ENCODE measurements around the gene HIVEP2.

Gene HIVEP2

DNA sequence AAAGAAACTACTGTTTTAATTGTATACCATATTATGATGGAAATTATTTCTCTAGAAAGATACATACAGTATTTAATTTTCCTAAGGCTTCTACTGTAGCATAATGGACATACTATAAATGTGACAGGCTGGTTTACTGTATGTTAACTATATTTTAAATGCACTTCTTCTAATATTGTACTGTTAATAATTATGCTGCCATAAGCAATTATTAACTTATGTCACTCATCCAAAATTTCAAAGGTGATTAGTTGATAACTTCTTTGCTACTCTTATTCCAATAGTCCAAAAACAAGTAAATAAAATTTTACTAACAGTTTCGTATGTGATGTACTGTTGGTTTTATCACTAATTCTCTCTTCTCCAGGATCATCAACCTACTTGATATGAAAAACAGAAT, 28.1 kb downstream of the HIVEP2 start:
- DNase-seq, result no peak

DNA sequence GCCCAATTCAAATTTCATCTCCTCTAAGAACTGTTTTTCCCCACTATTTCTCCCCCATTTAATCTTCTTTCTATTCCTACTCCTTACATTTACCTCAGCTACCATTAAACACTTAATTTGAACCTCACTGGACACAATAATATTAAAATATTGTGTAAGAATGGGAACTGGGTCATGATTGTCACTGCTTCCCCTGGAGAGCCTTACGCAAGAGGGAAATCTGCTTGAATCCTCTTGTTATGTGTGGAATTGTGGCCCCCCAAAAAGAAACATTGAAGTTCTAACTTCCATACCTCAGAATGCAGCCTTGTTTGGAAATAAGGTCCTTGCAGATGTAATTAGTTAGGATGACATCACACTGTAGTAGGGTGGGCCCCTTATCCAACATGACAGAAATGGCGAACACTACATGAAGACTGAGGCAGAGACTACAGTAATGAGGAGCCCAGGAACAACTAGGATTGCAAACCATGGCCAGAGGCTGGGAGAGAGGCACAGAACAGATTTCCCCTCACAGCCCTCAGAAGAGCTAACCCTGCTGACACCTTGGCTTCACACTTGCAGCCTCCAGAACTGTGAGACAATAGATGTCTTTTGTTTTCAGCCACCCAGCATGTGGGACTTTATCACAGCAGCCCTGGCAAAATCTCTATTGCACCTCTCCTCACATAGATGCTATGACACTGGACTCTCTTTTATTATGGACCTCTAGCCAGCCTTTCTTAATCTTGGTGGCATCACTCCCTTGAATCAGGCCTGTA, 29.9 kb downstream of the HIVEP2 start:
- no peak for DNase-seq

DNA sequence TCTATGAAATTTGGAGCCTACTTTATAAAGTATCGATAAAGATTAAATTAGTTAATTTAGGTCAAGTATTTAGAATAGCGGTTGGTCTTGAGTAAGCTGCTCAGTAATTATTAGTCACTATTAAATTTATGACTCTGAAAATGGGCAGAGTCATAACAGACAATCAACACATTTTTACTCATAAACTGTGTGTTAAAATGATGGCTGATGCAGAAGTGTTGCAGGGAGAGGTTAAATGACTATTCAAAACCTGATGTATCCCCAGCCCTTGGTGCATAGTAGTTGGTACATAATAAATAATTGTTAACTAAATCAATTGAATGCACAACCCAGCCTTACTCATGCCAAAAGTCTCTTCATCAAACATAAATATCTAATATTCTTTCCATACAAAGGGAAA, 30.6 kb downstream of the HIVEP2 start:
- no peak for DNase-seq

DNA sequence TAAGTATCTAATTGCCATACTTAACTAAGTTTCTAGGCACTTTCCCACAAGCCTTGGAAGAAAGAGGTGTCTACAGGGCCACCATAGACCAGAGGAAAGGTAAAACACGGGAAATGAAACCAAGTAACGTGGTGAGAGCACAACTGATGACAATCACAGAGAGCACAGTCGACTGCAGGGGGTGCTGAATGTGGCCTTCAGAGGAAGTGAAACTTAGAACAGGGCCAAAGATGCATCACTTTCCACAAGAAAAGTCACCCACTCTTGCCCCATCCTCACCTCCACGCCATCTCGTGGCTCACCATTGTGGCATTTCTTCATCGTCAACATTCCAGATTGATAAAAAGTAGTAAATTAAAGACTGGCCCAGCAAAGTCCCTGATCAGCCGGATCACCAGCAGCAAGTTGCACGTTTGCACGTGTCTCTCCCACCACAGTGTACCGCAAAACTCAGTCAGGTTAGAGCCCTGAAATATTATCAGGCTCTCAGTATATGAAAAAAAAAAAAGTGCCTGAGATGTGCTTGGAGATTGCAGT, 31.4 kb downstream of the HIVEP2 start:
- no peak for DNase-seq

DNA sequence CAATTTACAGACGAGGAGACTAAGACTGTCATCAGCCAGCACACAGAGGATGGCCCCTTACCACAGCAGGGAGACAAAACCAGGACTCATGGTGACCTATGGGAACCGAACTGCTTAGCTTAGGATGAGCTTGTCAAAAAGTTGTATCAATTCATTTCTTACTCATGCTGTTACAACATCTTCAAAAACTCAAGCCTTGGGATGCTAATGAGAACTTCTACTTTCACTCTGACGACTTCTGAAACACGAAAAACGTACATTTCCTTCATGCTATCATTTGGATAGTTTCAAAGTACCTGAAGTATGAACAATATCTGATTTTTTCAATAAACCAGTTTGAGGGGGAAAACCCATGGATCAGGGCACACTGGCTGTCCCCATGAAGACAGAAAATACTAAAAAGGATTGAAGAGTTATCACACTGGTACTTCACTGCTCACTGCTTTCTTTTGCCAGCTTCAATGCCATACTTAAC, 31.9 kb downstream of the HIVEP2 start:
- DNase-seq, result no peak

DNA sequence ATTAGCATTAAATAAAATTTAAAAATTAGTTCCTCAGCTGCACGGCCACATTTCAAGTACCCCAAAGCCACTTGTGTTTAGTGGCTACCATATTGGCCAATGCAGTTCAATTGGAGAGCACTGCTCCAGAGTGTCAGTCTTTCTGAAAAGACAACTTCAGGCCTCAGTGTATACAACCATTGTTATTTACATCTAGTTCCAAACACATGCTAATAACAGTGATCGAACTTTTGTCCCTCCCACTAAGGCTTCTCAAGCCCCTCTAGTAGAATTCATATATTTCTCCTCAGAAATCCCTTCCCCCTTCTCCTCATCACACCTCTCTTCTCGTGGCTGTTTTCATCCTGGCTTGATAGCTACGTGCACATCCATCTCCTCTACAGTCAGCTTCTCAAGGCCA, 32.9 kb downstream of the HIVEP2 start:
- no peak for DNase-seq

DNA sequence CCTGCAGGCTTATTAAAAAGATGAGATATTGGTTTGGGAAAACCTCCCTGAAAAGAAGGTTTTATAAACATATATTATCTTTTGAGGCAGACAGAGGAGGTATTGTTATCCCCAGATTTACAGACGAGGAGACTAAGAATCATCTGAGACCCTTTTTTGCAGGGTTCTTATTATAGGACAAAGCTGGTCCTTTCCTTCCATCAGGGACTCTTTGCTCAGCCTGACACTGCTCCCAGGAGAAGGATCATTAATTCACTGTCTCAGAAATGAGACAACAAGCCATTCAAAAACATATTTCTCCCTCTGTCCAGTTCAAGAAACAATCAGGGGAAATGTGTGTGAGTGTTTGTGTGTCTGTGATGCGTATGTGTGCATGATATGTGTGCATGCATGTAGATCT, 33.5 kb downstream of the HIVEP2 start:
- DNase-seq, result no peak

DNA sequence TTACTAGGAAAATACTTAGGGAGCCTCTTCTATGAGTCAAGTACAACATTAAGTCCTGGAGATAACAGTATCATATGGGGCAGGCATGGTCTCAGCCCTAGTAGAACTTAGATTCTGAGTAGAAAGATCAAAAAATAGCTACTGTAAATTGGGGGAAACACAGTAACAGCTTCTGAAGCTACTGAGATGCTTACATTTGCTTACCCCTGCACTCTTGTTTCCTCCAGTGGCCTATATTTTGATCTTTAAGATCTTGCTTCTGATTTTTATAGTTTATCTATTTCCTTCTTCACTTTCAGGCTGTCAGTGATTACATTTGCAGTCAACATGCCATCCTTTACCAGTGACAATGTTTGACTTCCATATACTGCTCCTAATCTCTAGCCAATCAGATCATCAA, 35.3 kb downstream of the HIVEP2 start:
- DNase-seq, result no peak

DNA sequence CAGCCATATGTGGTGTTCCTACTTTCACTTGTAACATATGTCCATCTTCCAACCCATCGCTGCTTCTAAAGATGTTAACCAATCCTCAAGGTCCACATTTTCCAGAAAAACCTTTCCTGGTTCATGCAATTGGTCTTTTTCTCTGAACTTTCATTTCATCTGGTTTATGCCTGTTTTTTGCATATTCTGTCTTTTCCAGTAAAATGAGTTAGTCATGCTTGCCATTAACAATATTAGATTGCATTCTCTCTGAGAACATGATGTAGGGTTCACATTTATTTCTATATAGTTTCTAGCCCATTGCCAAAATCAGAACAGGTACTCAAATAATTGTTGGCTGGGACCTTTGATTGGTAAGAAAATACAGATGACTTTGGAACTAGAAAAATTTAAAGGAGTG, 36.7 kb downstream of the HIVEP2 start:
- no peak for DNase-seq

DNA sequence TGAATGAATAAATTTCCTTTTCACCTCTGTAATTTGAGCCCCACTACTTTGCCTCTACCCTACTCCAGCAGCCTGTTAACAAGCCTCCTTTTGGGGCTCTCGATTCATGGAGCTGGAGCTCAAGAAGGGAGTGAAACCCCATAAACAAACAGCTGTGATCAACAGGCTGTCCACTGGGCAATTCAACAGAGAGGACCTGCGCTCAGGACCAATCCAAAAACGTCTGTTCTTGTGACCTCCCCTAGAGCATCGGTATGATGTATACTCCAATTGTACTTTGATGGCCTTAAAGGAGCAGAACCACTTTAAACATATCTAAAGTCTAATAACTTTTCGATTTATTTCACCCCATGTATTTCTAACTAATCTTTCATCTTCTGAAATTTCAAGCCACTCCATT, 37.4 kb downstream of the HIVEP2 start:
- DNase-seq, result no peak

DNA sequence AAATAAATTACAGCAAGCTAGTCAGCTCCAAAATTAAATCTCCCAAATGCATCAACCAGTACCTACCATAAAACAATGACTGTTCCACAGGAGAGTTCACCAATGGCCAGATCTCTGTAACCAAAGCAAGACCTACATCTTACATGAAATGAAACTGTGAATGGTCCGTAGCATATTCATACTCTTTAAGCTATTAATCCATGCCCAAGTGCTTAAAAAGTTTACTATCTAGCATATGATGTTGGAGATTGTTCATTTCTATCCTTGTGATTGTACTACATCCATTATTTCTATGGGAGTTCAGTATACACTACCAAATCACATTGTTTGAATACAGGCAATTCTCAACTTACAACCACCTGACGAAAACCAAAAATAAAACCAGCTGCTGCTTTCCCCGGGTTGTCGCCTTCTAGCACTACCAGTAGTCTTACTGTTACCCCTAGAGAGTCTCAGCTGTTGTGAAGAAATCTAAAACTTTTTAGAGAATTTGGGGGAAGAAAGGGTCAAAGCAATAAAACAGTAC, 38.0 kb downstream of the HIVEP2 start:
- no peak for DNase-seq

DNA sequence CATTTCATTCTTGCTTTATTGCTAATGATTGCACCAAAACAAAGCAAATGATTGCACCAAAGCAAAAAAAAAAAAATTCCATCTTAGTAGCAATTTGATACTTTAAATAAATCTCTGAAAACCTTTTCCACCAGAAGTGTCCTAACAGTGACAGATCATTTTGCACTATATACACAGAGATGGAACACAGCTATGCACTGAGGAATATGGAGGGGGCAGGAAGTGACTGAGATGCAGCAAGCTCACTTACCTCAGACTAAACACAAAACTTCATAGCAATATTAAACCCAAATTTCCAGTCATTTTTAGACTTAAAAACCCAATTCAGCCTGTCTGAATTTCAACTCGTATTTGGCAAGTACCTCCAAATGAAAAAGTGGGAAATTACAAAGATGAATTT, 41.2 kb downstream of the HIVEP2 start:
- DNase-seq, result no peak

DNA sequence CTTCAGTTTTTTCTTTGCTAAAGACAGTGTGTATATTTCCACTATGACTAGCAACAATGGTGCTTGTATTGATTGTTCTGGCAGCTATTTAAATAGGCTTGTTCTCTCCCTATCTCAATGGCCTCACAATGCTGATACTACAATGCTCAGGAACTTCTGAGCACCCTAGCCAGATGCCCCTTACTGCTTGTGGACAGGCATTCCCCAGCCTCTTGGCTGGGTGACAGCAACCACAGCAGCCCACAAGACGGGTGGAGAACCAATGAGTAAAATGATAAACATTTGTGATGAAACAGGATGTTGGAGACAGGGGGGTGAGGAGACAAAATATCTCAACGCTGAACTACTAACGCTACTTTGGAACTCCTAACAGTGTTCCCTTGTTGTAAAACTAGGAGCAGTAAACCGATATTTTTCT, 42.3 kb downstream of the HIVEP2 start:
- no peak for DNase-seq

DNA sequence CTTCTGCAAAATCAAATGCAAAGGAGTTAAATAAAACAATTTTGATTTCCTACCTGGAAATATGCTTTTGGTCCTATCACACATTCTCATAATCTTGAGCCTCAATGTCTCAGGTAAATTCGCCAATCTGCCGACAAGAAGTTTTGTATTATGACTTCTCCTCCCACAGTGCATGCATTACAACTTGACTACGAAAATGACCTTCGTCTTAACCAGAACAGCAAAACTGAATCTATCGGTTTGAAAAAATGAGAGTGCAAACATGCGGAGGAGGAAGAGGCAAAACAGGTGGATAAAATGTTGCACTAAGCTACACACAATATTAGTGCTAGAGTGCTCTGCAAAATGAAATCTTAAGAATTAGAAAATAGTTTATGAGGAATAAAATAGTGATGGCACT, 43.4 kb downstream of the HIVEP2 start:
- no peak for DNase-seq

DNA sequence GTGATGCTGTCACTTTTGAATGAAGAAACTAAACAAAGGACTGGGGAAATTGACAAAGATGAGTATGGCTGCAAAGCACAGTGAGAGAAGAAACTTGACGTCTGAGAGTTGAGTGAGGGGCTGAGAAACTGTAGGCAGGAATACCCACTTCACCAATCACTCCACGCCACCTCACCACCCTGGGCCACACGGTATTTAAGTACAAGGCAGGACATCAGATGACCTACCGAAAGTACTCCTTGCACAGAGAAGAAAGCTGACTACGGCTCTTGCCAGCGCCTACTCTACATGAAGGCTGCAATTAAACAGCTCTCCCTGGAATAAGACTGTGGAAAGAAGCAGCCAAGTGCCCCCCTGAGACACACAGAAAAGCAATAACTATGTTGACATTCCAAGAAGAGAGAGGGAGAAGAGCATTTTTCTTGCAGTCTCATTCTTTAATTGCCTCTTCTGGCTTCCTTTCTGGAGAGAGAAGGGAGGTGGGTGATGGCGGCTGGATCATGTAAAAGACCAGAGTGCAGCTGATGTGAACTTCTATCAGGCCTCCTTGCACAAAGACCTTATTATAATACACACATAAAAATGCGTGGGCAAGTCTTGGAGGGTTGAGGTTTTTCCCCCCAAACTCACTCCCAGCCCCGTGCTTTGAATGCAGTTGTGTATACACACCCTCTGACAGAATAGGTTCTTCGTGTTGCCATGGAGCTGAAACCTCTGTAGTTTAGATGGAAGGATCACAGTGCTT, 44.6 kb downstream of the HIVEP2 start:
- no peak for DNase-seq

DNA sequence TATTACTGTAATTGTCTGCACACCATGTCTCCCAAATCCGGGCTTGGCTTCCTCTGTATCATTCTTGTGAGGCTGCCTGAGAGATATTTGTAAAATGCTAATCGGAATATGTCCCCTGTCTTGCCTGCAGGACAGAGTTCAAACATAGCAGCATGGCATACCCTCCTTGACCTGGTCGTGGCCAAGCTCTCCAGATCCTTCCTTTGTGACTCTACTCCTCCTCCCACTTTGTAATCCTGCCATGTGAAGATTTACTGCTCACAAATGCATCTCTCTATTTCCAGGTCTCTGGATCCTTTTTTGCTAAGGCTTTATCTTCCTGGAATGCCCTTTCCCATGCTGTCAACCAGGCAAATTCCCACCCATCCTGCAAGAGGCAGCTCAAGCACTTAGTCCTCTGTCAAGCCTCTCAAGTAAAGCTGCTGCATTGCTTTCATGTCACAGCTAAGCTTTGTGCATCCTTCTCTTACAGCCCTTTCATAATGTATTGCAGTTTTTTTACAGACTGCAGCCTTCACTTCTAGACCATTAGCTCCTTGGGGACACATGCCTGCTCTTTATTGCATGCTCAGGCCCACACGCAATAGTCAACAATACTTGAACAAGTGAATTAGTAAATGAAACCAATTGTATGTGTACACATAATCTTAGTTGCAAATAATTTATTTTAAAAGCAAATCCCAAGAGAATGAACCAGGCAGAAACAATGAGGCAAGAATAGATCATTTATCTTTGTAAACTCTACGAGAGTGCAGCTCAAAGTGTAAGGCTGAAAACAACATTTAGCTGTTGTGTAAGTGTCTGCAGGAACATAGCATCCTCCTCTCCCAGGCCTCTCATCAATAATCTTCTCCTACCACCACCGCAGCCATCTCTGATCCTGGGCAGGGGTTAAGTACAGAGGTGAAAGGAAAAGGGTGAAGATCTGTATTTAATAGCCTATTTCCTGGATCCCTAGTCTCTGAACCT, 45.8 kb downstream of the HIVEP2 start:
- DNase-seq, result no peak

DNA sequence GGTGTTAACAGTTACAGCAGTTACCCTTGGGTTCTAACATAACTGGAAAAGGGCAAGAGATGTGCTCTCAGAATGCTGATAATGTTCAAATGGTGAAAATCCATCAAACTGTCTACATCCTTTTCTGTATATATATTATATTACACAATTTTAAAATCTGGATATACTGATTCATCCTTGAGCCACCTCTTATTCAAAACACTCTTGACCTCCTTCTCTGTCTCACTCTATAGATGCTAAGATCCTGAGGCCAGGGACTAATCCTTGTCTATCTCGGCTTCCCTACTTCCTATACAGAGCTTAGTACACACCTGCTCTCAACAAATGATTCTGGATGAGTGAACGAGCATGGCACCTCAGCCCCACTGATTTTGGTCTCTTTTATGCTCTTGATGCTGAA, 47.3 kb downstream of the HIVEP2 start:
- DNase-seq, result no peak

DNA sequence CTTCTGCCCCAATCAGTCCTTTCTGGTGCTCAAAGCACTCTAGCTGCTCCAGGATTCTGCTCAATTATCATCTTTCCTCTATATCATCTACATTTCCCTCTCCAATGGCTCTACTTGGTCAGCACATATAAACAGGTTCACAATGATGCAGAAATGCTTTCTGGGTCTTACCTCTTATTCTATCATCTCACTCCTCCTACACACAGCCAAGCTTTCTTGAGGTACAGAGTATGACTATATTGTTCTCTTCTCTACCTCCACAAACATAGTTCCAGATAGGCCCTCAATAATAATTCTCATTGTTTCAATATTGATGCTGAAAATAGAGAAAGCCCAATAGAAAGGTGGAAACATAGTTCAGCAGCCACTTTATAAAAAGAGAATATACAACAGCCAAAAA, 48.2 kb downstream of the HIVEP2 start:
- DNase-seq, result no peak

DNA sequence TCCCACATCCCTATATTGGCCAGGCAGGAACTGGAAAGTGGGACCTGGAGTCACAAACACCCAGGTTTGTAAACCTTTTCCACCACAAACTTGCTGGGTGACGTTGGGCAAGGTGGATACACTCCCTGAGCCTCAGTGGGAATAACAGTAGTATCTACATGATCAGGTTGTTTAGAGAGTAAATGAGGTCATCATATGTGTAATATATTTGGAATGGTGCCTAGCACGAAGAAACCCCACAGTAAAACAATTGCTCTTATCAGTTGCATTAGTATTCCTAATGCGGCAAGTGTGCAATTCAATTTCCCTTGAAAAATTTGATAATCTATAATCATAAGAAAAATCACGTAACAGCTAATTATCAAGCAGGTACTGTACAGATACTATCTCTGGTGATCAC, 51.9 kb downstream of the HIVEP2 start:
- no peak for DNase-seq

DNA sequence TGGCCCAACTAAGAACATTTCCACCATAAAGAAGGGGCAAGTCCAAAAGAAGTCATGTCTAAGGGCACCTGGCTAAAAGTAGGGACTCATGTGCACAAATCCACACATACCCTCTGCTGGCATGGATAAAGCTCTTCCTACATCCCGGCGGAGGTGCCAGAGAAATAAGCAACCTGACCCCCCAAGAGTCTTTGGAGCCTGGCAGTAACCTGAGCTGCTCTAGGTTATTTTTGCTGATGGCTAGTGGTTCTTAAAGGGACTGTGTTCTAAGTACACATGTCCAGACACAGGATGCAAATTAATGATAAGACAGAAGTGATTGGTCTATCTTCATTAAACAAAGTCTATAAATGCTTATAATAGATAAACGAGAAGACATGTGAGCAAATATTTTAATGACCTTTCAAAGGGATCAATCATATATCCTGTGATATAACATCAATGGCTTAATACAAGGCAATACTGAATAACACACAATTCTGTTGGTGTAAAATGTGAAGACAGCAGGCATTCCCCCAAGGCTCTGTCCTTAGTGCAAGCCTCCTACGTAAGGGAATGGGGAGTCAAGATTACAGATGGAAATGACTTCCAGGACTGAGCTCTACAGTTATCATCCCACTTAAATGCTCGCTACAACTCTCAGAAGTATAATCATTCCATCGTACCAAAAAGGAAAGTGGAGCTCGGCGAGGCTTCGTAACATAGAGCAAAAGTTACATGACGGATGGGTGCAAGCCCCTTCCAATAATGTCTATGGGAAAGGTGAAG, 52.5 kb downstream of the HIVEP2 start:
- DNase-seq, result no peak

DNA sequence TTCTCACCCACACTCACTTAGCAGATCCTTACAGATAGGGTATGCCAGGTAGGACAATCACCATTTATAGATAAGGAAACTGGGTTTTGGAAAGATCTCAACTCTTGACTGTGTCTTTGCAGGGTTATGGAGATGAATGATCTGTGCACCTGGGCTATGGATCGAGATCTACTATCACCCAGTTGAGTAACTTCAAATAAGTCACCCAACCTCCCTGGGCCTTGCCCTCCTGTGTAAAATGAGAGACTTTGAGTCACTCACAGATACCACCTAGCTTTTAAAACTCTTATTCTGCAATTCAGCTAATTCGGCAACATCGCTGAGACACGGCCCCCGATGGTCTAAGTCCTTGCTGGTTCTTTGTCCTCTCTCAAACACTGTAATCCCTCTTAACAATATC, 53.5 kb downstream of the HIVEP2 start:
- no peak for DNase-seq

DNA sequence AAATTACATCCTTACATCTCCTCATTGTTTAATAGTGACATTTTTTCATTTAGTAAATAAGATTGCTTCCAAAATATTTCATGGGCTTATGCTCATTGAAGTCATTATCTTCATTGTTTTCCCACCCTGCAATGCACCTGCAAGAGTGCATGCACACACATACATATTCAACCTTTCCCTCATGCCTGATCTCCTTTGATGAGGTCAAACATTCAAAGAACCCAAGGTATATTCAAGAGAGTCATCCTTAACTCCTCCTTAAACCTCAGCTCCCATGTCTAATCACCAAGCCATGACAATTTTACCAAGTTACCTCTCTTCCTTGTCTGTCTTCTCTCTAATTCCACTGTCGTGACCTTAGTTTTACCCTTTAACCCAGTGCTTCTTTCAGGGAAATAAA, 56.5 kb downstream of the HIVEP2 start:
- DNase-seq, result no peak

All from NCI-H1105 treated with DMSO at 0.1 percent for 48 hours (cell line).